Muscle layer of duodenum (tissue), 2 donors: ENCODE measurements around the gene MYBPC2.
"Not testable (repeated sequence)": the region's sequence is repeated elsewhere in the genome, so short reads cannot be mapped to it uniquely, and the experiment has no call there.

Experiments
- H3K27ac ChIP-seq: one replicate; pipeline ENCODE4 v1.7.0; 2013; ENCODE audit warnings: mild to moderate bottlenecking, low read length
- H3K27me3 ChIP-seq: one replicate; pipeline ENCODE4 v1.7.0; 2013; ENCODE audit warnings: low read depth, mild to moderate bottlenecking, control low read depth, low read length
- H3K36me3 ChIP-seq, 2 donors: one replicate each; pipeline ENCODE4 v1.7.0; 2013; ENCODE audit warnings: low read length in 2 of 2, control low read depth in 1 of 2, mild to moderate bottlenecking in 1 of 2; ENCODE audit not compliant: insufficient read depth in 2 of 2, control insufficient read depth in 1 of 2
- H3K4me1 ChIP-seq, 2 donors: one replicate each; pipeline ENCODE4 v1.7.0; 2013; ENCODE audit warnings: low read length in 2 of 2, mild to moderate bottlenecking in 2 of 2, control low read depth in 1 of 2, moderate library complexity in 1 of 2; ENCODE audit not compliant: insufficient read depth in 2 of 2, control insufficient read depth in 1 of 2
- H3K4me3 ChIP-seq, 2 donors: one replicate each; pipeline ENCODE4 v1.7.0; 2013; ENCODE audit warnings: low read length in 2 of 2, low read depth in 1 of 2, mild to moderate bottlenecking in 1 of 2
- H3K9me3 ChIP-seq, 2 donors: one replicate each; pipeline ENCODE4 v1.7.0; 2013; ENCODE audit warnings: low read length in 2 of 2, control low read depth in 1 of 2, mild to moderate bottlenecking in 1 of 2; ENCODE audit not compliant: control insufficient read depth in 1 of 2
- donor health status: healthy.

The MYBPC2 gene

DNA sequence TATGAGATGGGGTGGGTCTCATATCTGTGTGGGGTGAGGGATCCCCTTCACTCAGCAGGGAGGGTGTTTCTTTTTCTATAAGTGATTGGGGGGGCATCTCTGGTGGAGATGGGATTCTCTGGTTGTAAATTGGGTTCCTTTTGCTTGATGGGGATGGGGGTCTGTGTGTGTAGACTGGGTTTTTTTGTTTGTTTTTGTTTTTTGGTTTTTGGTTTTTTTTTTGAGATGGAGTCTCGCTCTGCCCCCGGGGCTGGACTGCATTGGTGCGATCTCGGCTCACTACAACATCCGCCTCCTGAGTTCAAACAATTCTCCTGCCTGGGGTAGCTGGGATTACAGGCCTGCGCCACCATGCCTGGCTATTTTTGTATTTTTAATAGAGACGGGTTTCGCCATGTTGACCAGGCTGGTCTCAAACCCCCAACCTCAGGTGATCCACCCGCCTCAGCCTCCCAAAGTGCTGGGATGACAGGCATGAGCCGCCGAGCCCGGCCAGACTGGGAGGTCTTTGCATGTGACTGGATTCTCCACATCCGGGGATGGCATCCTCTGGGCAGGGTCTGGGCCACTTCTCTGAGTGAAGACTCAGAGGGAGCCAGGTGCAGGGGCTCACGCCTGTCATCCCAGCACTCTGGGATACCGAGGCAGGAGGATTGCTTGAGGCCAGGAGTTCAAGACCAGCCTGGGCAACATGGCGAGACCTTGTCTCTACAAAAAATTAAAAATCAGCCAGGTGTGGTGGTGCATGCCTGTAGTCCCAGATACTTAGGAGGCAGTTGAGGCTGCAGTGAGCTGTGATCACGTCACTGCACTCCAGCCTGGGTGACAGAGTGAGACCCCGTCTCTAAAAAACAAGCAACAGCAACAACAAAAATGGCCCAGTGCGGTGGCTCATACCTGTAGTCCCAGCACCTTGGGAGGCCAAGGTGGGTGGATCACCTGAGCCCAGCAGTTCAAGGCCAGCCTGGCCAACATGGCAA lies 799 bp downstream of the MYBPC2 start:
- Histone ChIP-seq H3K36me3 (no peaks in the 10 kb centered on the region), H3K27me3 (peaks cover 12% of the 10 kb centered on the region), H3K27ac (no peak overlapping the region), H3K4me1 (peaks cover 0 to 5% of the 10 kb centered on the region in 2 donors), H3K9me3 (no peaks in the 10 kb centered on the region), H3K4me3 (no peak overlapping the region)

DNA sequence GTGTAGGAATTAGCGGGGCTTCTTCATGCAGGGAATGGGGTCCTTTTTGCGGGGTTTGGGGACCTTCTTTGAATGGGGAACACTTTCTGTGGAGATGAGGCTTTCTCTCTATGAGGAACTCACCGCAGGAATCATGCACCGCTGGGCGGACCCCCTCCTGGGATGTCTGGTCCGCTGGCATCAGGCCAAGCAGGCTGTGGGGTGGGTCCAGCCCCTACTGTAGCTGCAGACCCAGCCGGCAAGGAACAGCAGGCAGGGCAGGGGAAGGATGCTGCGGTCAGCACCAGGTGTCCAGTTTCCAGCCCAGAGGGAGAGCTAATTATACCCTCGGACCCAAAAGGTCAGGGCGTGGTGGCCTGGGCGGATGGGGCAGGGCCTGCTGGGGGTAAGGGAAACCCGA lies 1.8 kb downstream of the MYBPC2 start:
- H3K4me1 ChIP-seq: peaks cover 0 to 5% of the 10 kb centered on the region in 2 donors
- H3K9me3 ChIP-seq: no peaks in the 10 kb centered on the region
- H3K36me3 ChIP-seq: no peaks in the 10 kb centered on the region
- peaks cover 12% of the 10 kb centered on the region for H3K27me3 ChIP-seq
- H3K4me3 ChIP-seq: no peak overlapping the region
- H3K27ac ChIP-seq: no peak overlapping the region

DNA sequence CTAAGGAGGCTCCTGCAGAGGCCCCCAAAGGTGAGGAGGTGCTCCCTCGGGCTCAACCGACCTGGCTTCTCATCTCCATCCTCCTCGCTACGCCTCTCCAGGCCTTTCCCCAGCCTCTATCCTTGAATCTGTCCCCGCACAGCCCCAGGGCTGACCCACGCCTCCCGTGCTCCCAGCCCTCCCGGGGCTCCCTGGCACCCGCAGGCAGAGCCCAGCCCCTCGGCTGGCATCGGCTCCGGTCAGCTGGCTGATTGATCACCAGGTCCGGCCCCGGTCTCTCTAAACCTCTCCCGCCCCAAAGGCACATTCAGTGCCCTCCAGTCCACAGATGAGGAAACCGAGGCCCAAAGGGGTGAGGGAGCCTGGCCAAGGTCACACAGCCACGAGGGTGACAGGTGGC lies 2.5 kb downstream of the MYBPC2 start:
- no peak overlapping the region for H3K4me3 ChIP-seq
- no peaks in the 10 kb centered on the region for H3K36me3 ChIP-seq
- no peaks in the 10 kb centered on the region for H3K9me3 ChIP-seq
- peaks cover 0 to 5% of the 10 kb centered on the region in 2 donors for H3K4me1 ChIP-seq
- peaks cover 12% of the 10 kb centered on the region for H3K27me3 ChIP-seq
- H3K27ac ChIP-seq: no peak overlapping the region

DNA sequence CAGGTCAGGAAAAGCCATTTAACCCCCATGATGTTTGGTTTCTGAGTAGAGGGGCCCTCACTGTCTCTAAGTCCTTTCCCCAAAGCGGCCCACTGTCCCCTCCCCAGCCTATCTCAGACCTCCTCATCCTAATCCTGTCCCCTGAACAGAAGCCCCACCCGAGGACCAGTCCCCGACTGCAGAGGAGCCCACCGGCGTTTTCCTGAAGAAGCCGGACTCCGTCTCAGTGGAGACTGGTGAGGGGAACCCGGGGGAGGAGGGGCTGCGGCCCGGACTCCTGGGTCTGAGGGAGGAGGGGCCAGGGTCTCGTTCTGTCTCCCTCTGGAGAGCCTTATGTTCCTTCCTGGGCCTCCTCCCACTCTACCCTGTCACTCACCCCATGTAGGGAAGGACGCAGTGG lies 2.9 kb downstream of the MYBPC2 start:
- H3K9me3 ChIP-seq: no peaks in the 10 kb centered on the region
- no peak overlapping the region for H3K4me3 ChIP-seq
- H3K36me3 ChIP-seq: no peaks in the 10 kb centered on the region
- no peak overlapping the region for H3K27ac ChIP-seq
- peaks cover 0 to 5% of the 10 kb centered on the region in 2 donors for H3K4me1 ChIP-seq
- peaks cover 12% of the 10 kb centered on the region for H3K27me3 ChIP-seq

DNA sequence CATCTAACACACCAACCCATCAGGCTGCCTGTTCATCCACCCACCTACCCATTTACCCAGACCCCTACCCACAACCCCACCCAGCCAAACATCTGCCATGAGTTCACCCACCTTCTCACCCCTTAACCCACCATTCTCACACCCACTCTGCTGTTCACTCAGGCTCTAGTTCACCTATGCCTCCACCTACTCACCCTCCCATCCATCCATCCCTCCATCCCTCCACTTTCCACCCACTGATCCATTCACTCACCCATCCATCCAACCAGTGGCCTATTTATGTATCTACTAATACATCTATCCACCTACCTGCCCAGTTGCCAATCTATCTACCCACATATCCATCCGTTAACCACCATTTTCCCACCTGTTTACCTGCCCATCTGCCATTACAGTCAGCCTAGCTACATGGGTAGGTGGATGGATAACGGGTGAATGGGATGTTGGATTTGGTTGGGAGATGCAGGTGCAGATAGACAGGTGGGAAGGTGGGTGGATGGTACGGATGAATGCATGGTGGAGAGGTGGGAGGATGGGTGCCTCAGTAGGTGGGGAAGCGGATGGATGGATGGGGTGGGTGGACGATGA lies 5.3 kb downstream of the MYBPC2 start:
- H3K27me3 ChIP-seq: peaks cover under 1% of the 10 kb centered on the region
- H3K4me1 ChIP-seq: no peaks in the 10 kb centered on the region
- no peak overlapping the region for H3K27ac ChIP-seq
- no peaks in the 10 kb centered on the region for H3K36me3 ChIP-seq
- H3K4me3 ChIP-seq: no peak overlapping the region
- H3K9me3 ChIP-seq: no peaks in the 10 kb centered on the region

DNA sequence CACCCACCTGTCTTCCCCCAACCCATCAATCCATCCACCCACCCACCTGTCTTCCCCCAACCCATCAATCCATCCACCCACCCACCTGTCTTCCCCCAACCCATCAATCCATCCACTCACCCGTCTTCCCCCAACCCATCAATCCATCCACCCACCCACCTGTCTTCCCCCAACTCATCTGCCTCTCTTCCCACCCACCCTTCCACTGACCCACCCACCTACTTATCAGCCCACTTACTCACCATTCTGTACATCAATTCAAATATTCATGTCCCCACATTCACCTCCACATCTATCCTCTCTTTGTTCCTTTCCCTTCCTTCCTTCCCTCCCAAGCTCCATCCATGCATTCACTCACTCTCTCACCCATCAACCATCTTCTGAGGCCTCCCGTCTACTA lies 6.4 kb downstream of the MYBPC2 start:
- not testable (repeated sequence) for H3K36me3 ChIP-seq, H3K27ac ChIP-seq, H3K27me3 ChIP-seq, H3K4me3 ChIP-seq, H3K4me1 ChIP-seq, H3K9me3 ChIP-seq

DNA sequence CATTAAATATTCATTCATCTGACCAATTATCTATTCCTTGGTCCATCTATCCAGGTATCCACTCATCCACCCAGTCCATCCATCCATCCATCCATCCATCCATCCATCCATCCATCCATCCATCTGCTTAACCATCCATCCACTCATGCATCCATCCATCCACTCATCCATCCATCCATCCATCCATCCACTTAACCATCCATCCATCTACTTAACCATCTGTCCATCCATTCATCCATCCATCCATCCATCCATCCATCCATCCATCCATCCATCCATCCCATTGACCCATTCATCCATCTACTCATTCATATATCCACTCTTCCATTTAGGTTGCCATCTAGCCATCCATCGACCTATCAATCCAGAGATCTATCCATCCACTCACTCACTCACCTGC lies 11.4 kb downstream of the MYBPC2 start:
- Histone ChIP-seq H3K36me3 (no peaks in the 10 kb centered on the region), H3K4me3 (no peak overlapping the region), H3K27me3 (no peaks in the 10 kb centered on the region), H3K4me1 (no peaks in the 10 kb centered on the region), H3K9me3 (peaks cover 0 to 4% of the 10 kb centered on the region in 2 donors), H3K27ac (no peak overlapping the region)

DNA sequence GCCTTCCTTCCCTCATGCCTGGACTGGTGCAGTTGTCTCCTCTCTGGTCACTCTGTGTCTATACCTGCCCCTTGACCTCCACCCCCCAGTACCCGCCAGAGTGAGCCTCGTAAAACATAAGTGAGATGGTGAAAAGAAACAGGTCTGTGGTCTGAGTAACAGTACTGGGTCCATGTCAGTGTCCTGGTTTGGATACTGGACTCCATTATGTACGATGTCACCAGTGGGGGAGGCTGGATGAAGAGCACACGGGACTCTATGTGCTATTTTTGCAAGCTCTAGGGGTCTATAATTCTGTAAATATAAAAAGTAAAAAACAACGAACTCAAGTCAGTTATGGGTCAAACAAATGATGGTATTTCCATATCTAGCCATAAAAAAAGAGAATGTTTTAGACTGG lies 14.4 kb downstream of the MYBPC2 start:
- no peaks in the 10 kb centered on the region for H3K4me1 ChIP-seq
- no peaks in the 10 kb centered on the region for H3K36me3 ChIP-seq
- H3K4me3 ChIP-seq: no peak overlapping the region
- H3K27me3 ChIP-seq: no peaks in the 10 kb centered on the region
- no peak overlapping the region for H3K27ac ChIP-seq
- H3K9me3 ChIP-seq: peaks cover 0 to 4% of the 10 kb centered on the region in 2 donors

DNA sequence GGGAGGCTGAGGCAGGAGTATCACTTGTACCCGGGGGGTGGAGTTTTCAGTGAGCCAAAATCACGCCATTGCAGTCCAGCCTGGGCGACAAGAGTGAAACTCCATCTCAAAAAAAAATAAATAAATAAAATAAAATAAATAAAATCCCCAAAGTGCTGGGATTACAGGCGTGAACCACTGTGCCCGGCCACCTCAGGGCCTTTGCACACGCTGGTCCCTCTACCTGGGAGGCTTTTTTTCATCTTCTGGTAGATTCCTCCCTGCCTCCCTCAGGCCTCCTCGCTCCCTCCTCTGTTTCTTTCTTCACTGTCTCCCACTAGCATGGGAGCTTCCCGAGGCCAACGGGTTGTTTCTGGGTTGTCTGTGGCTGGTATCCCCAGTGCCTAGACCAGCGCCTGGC lies 15.1 kb downstream of the MYBPC2 start:
- Histone ChIP-seq H3K9me3 (peaks cover 0 to 4% of the 10 kb centered on the region in 2 donors), H3K27ac (no peak overlapping the region), H3K36me3 (no peaks in the 10 kb centered on the region), H3K27me3 (no peaks in the 10 kb centered on the region), H3K4me1 (no peaks in the 10 kb centered on the region), H3K4me3 (no peak overlapping the region)

DNA sequence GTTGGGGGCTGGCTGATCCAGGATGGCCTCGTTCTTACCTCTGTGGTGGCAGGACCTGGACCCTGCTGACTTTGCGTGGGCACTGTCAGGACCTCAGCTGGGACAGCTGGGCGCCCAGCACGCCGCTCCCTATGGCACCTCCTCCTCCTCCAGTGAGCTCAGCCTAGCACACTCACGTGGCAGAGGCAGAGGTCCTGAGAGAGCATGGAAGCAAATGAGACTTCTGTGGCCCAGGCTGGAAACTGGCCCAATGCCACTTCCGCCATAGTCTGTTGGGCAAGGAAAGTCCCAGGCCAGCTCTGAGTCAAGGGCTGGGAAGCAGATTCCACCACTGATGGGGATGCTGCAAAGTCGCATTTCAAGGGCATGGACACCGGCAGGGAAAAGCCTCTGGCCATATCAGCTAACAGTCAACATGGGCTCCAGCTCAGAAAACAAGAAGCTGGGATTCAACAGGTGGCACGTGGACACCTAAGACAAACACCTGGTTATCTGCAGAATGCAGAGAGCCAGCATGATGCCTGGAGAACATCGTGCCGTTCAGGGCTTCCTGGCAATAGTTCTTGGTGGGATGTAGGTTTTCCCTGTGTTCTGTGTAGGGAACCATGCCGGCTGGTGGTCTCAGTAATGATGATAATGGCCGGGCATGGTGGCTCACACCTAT lies 16.7 kb downstream of the MYBPC2 start:
- no peaks in the 10 kb centered on the region for H3K4me1 ChIP-seq
- H3K36me3 ChIP-seq: no peaks in the 10 kb centered on the region
- H3K4me3 ChIP-seq: no peak overlapping the region
- peaks cover 0 to 4% of the 10 kb centered on the region in 2 donors for H3K9me3 ChIP-seq
- no peak overlapping the region for H3K27ac ChIP-seq
- no peaks in the 10 kb centered on the region for H3K27me3 ChIP-seq
